Mesendoderm (in vitro differentiated cells): ENCODE results near the gene ARHGEF1.

ENCODE experiments used
- DNase-seq: peaks from one replicate; pipeline ENCODE4 v3.0.0; 2013
- H2AK5ac ChIP-seq: 2 replicates; pipeline ENCODE4 v1.6.1; 2013; ENCODE audit warnings: low read length, inconsistent platforms
- H2BK120ac ChIP-seq: 2 replicates; pipeline ENCODE4 v1.6.1; 2013; ENCODE audit warnings: low read depth, mild to moderate bottlenecking, low read length, moderate library complexity, mixed read lengths
- H2BK15ac ChIP-seq: replicated peaks from 2 replicates; pipeline ENCODE4 v1.6.1; 2013; ENCODE audit warnings: low read depth, mild to moderate bottlenecking, moderate library complexity
- H2BK5ac ChIP-seq: 2 replicates; pipeline ENCODE4 v1.6.1; 2013; ENCODE audit warnings: low read length, inconsistent platforms
- H3K18ac ChIP-seq: 2 replicates; pipeline ENCODE4 v1.6.1; 2013; ENCODE audit warnings: mild to moderate bottlenecking, low read length, mixed read lengths
- H3K23ac ChIP-seq: one replicate; pipeline ENCODE4 v1.6.1; 2013; ENCODE audit warnings: low read length
- H3K27ac ChIP-seq: 2 replicates; pipeline ENCODE4 v1.5.1; 2013; ENCODE audit warnings: low read depth, mild to moderate bottlenecking, inconsistent platforms, low read length, moderate library complexity
- H3K27me3 ChIP-seq: 2 replicates; pipeline ENCODE4 v1.6.1; 2013; ENCODE audit warnings: low read length, control low read depth, mild to moderate bottlenecking, inconsistent platforms; ENCODE audit not compliant: insufficient read depth, poor library complexity
- H3K36me3 ChIP-seq: 2 replicates; pipeline ENCODE4 v1.6.1; 2013; ENCODE audit warnings: low read length, inconsistent platforms; ENCODE audit not compliant: control insufficient read depth, insufficient read depth
- H3K4ac ChIP-seq: one replicate; pipeline ENCODE4 v1.6.1; 2013; ENCODE audit warnings: low read depth, mild to moderate bottlenecking, low read length, moderate library complexity
- H3K4me1 ChIP-seq: 2 replicates; pipeline ENCODE4 v1.6.1; 2013; ENCODE audit warnings: low read depth, low read length, inconsistent platforms; ENCODE audit not compliant: control insufficient read depth
- H3K4me2 ChIP-seq: 2 replicates; pipeline ENCODE4 v1.6.1; 2013; ENCODE audit warnings: low read length
- H3K4me3 ChIP-seq: 2 replicates; pipeline ENCODE4 v1.5.1; 2013; ENCODE audit warnings: mild to moderate bottlenecking, low read length
- H3K56ac ChIP-seq: one replicate; pipeline ENCODE4 v1.6.1; 2013; ENCODE audit warnings: low read length
- H3K79me1 ChIP-seq: 2 replicates; pipeline ENCODE4 v1.6.1; 2013; ENCODE audit warnings: low read length, inconsistent platforms
- H3K79me2 ChIP-seq: 2 replicates; pipeline ENCODE4 v1.6.1; 2013; ENCODE audit warnings: mild to moderate bottlenecking, low read length; ENCODE audit not compliant: control insufficient read depth, insufficient read depth
- H3K9ac ChIP-seq: 2 replicates; pipeline ENCODE4 v1.6.1; 2013; ENCODE audit warnings: low read length, inconsistent platforms
- H4K5ac ChIP-seq: one replicate; pipeline ENCODE4 v1.6.1; 2013; ENCODE audit warnings: low read length
- H4K8ac ChIP-seq: one replicate; pipeline ENCODE4 v1.6.1; 2013; ENCODE audit warnings: low read depth, mild to moderate bottlenecking, control low read depth, low read length, moderate library complexity
- WGBS: extraction: QIAGEN DNeasy Blood & Tissue Kit; methylation state at CpG from one replicate; pipeline ENCODE4 v1.1.7; 2013; ENCODE audit warnings: low lambda C conversion rate, missing lambda C conversion rate; ENCODE audit not compliant: insufficient coverage; ENCODE audit errors: extremely low coverage; 5-methylcytosine and 5-hydroxymethylcytosine counted together

The ARHGEF1 gene

GRCh38 chr19:41930322-41930722, 47.3 kb downstream of the ARHGEF1 start:
- no peaks in the 10 kb centered on the region for H3K36me3 ChIP-seq
- no peak overlapping the region for H3K4me3 ChIP-seq
- DNase-seq, result no peak
- no peak overlapping the region for H3K56ac ChIP-seq
- WGBS, result no CpG with 5 or more reads among the region's 7 CpGs
- no peak overlapping the region for H4K8ac ChIP-seq
- H3K4ac ChIP-seq, result no peak overlapping the region
- H3K4me1 ChIP-seq, result peaks cover 2% of the 10 kb centered on the region
- H3K27ac ChIP-seq, result no peak overlapping the region
- H3K79me1 ChIP-seq, result no peaks in the 10 kb centered on the region
- H3K9ac ChIP-seq, result no peak overlapping the region
- H3K18ac ChIP-seq, result no peak overlapping the region
- no peak overlapping the region for H3K4me2 ChIP-seq
- no peaks in the 10 kb centered on the region for H3K79me2 ChIP-seq
- H2BK5ac ChIP-seq, result no peak overlapping the region
- H2BK120ac ChIP-seq, result no peak overlapping the region
- no peak overlapping the region for H2BK15ac ChIP-seq
- no peak overlapping the region for H2AK5ac ChIP-seq
- H3K27me3 ChIP-seq, result peaks cover 78% of the 10 kb centered on the region
- H4K5ac ChIP-seq, result no peak overlapping the region
- no peak overlapping the region for H3K23ac ChIP-seq

- no peak overlapping the region for H4K8ac ChIP-seq
- DNase-seq, result peak; percentile 73
- no CpG with 5 or more reads among the region's 17 CpGs for WGBS
- no peak overlapping the region for H3K18ac ChIP-seq
- H3K4ac ChIP-seq, result no peak overlapping the region
- H3K79me2 ChIP-seq, result no peaks in the 10 kb centered on the region
- no peak overlapping the region for H3K23ac ChIP-seq
- no peak overlapping the region for H3K27ac ChIP-seq
- no peaks in the 10 kb centered on the region for H3K36me3 ChIP-seq
- no peak overlapping the region for H2BK15ac ChIP-seq
- H3K79me1 ChIP-seq, result no peaks in the 10 kb centered on the region
- H3K9ac ChIP-seq, result no peak overlapping the region
- no peak overlapping the region for H4K5ac ChIP-seq
- H3K4me3 ChIP-seq, result no peak overlapping the region
- no peak overlapping the region for H2BK120ac ChIP-seq
- H3K56ac ChIP-seq, result no peak overlapping the region
- peaks cover 2% of the 10 kb centered on the region for H3K4me1 ChIP-seq
- H3K27me3 ChIP-seq, result peaks cover 75% of the 10 kb centered on the region
- H2BK5ac ChIP-seq, result no peak overlapping the region
- H2AK5ac ChIP-seq, result no peak overlapping the region
- H3K4me2 ChIP-seq, result no peak overlapping the region
Observed at GRCh38 chr19:41930926-41931592, 48.1 kb downstream of the ARHGEF1 start.

GRCh38 chr19:41932259-41932719, 49.3 kb downstream of the ARHGEF1 start:
- Histone ChIP-seq H3K27me3 (peaks cover 73% of the 10 kb centered on the region), H2BK15ac (no peak overlapping the region), H3K9ac (no peak overlapping the region), H3K4me1 (peaks cover 2% of the 10 kb centered on the region), H3K4me2 (no peak overlapping the region), H3K27ac (no peak overlapping the region), H3K4me3 (no peak overlapping the region), H3K79me1 (no peaks in the 10 kb centered on the region), H4K8ac (no peak overlapping the region), H3K36me3 (no peaks in the 10 kb centered on the region), H3K4ac (no peak overlapping the region), H2AK5ac (no peak overlapping the region), H3K18ac (no peak overlapping the region), H2BK120ac (no peak overlapping the region), H4K5ac (no peak overlapping the region), H2BK5ac (no peak overlapping the region), H3K23ac (no peak overlapping the region), H3K79me2 (no peaks in the 10 kb centered on the region), H3K56ac (no peak overlapping the region)
- DNase-seq, result no peak
- WGBS, result no CpG with 5 or more reads among the region's 11 CpGs

GRCh38 chr19:41932720-41933332, 49.8 kb downstream of the ARHGEF1 start:
- WGBS, result no CpG with 5 or more reads among the region's 29 CpGs
- no peak overlapping the region for H3K27ac ChIP-seq
- DNase-seq, result no peak
- H3K79me2 ChIP-seq, result no peaks in the 10 kb centered on the region
- H3K4me3 ChIP-seq, result no peak overlapping the region
- no peaks in the 10 kb centered on the region for H3K79me1 ChIP-seq
- H3K18ac ChIP-seq, result no peak overlapping the region
- H2BK120ac ChIP-seq, result no peak overlapping the region
- H4K8ac ChIP-seq, result no peak overlapping the region
- H4K5ac ChIP-seq, result no peak overlapping the region
- H2AK5ac ChIP-seq, result no peak overlapping the region
- H3K4me1 ChIP-seq, result peaks cover 2% of the 10 kb centered on the region
- peaks cover 74% of the 10 kb centered on the region for H3K27me3 ChIP-seq
- no peak overlapping the region for H2BK15ac ChIP-seq
- no peak overlapping the region for H2BK5ac ChIP-seq
- H3K4ac ChIP-seq, result no peak overlapping the region
- no peak overlapping the region for H3K9ac ChIP-seq
- no peak overlapping the region for H3K4me2 ChIP-seq
- H3K36me3 ChIP-seq, result no peaks in the 10 kb centered on the region
- no peak overlapping the region for H3K23ac ChIP-seq
- no peak overlapping the region for H3K56ac ChIP-seq

- no peak for DNase-seq
- no peaks in the 10 kb centered on the region for H3K79me1 ChIP-seq
- H3K27ac ChIP-seq, result no peak overlapping the region
- H3K27me3 ChIP-seq, result peaks cover 69% of the 10 kb centered on the region
- no peaks in the 10 kb centered on the region for H3K79me2 ChIP-seq
- H3K56ac ChIP-seq, result no peak overlapping the region
- H3K4me1 ChIP-seq, result peaks cover 2% of the 10 kb centered on the region
- no peak overlapping the region for H3K18ac ChIP-seq
- H3K4me3 ChIP-seq, result no peak overlapping the region
- H3K36me3 ChIP-seq, result no peaks in the 10 kb centered on the region
- no peak overlapping the region for H3K4ac ChIP-seq
- H3K4me2 ChIP-seq, result no peak overlapping the region
- no peak overlapping the region for H4K5ac ChIP-seq
- H2BK120ac ChIP-seq, result no peak overlapping the region
- no peak overlapping the region for H2BK15ac ChIP-seq
- no peak overlapping the region for H3K9ac ChIP-seq
- H2AK5ac ChIP-seq, result no peak overlapping the region
- no CpG with 5 or more reads among the region's 7 CpGs for WGBS
- no peak overlapping the region for H3K23ac ChIP-seq
- H4K8ac ChIP-seq, result no peak overlapping the region
- H2BK5ac ChIP-seq, result no peak overlapping the region
Observed at GRCh38 chr19:41933693-41934426, 50.9 kb downstream of the ARHGEF1 start.
